ENCODE results near the gene CD83.

The CD83 gene

DNA sequence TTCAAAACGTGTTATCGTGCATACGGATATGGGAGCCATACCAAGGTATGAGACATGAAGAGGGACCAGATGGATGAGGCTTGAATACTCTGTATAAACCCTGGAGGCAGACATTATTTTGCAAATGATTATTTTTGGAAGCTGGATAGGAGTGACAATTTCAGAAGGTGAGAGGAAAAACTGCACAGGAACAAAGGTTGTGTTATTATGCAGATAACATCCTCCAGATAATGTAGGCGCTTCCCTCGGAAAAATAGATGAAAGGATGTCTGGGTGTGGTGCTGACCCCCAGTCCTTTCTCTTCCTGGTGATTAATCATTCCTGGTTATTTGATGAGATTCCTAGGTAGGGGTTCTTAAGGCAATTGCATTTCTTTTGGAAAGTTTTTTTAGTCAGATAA, 36.4 kb upstream of the CD83 start:
- Histone ChIP-seq H3K4me3 (ENCODE audit: low read length) (no peak overlapping the region), H3K9ac (ENCODE audit: low read length) (no peak overlapping the region), H3K36me3 (ENCODE audit: control insufficient read depth, insufficient read depth, low read length) (no peaks in the 10 kb centered on the region), H3K4me1 (ENCODE audit: control insufficient read depth, insufficient read depth, low read length) (no peaks in the 10 kb centered on the region), H3K27me3 (ENCODE audit: control insufficient read depth, insufficient read depth, low read length) (no peaks in the 10 kb centered on the region), H3K9me3 (ENCODE audit: control insufficient read depth, low read length) (no peaks in the 10 kb centered on the region)

DNA sequence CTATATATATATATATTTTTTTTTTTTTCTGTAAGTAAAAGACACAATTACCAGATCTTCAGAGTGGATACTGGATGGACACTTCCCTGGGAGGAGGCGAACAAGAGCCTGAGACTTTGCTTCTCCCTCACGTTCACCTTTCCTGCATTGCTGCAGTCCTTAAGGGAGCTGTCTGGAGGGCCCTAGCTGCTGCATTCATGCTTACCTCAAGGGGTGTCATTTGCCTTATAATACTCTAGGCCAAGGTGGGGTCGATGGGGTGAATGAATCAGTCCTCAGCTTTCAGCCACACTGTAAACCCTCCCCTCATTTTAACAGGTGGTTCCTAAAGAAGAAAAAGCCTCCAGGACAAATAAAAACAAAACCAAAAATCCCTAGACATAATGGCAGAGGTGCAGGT, 34.8 kb upstream of the CD83 start:
- no peak overlapping the region for H3K4me3 ChIP-seq (ENCODE audit: low read length)
- no peaks in the 10 kb centered on the region for H3K9me3 ChIP-seq (ENCODE audit: control insufficient read depth, low read length)
- H3K27me3 ChIP-seq (ENCODE audit: control insufficient read depth, insufficient read depth, low read length): no peaks in the 10 kb centered on the region
- H3K9ac ChIP-seq (ENCODE audit: low read length): no peak overlapping the region
- H3K4me1 ChIP-seq (ENCODE audit: control insufficient read depth, insufficient read depth, low read length): no peaks in the 10 kb centered on the region
- no peaks in the 10 kb centered on the region for H3K36me3 ChIP-seq (ENCODE audit: control insufficient read depth, insufficient read depth, low read length)

DNA sequence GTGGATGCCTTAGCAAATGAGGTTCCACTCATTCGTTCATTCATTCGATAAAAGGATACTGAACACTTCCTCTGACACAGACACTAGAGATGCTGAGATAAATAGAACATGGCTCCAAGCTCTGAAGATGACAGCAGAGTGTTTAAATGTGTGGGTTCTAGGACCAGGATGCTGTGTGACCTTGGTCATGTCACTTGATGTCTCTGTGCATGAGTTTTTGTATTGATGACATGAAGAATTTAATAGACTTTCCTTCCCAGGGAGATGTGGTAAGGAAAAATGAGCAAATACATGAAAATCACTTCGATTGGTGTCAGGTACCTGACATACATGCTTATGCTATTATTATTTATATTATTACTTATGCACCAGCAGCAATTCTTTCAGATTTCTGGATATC, 34.3 kb upstream of the CD83 start:
- Histone ChIP-seq H3K36me3 (ENCODE audit: control insufficient read depth, insufficient read depth, low read length) (no peaks in the 10 kb centered on the region), H3K9me3 (ENCODE audit: control insufficient read depth, low read length) (no peaks in the 10 kb centered on the region), H3K9ac (ENCODE audit: low read length) (no peak overlapping the region), H3K27me3 (ENCODE audit: control insufficient read depth, insufficient read depth, low read length) (no peaks in the 10 kb centered on the region), H3K4me3 (ENCODE audit: low read length) (no peak overlapping the region), H3K4me1 (ENCODE audit: control insufficient read depth, insufficient read depth, low read length) (no peaks in the 10 kb centered on the region)

DNA sequence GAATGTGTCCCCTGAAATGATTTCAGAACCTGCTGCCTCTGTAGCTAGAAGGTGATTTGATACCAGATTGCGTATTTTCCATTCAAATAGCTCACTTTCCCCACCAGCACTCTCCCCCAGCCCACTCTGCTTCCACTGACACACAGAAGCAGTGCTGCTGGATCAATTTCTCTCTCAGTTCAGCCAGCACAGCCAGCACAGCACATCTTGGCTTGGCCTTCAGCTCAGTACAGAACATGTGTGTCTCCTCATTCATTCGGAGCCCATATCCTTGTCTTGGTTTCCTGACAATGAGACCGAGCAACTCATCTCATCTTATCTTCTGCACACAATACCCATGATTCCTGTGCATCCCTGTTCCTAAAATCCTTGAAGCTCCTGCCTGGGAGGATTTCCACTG, 33.8 kb upstream of the CD83 start:
- Histone ChIP-seq H3K36me3 (ENCODE audit: control insufficient read depth, insufficient read depth, low read length) (no peaks in the 10 kb centered on the region), H3K4me3 (ENCODE audit: low read length) (no peak overlapping the region), H3K9me3 (ENCODE audit: control insufficient read depth, low read length) (no peaks in the 10 kb centered on the region), H3K27me3 (ENCODE audit: control insufficient read depth, insufficient read depth, low read length) (no peaks in the 10 kb centered on the region), H3K9ac (ENCODE audit: low read length) (no peak overlapping the region), H3K4me1 (ENCODE audit: control insufficient read depth, insufficient read depth, low read length) (no peaks in the 10 kb centered on the region)

DNA sequence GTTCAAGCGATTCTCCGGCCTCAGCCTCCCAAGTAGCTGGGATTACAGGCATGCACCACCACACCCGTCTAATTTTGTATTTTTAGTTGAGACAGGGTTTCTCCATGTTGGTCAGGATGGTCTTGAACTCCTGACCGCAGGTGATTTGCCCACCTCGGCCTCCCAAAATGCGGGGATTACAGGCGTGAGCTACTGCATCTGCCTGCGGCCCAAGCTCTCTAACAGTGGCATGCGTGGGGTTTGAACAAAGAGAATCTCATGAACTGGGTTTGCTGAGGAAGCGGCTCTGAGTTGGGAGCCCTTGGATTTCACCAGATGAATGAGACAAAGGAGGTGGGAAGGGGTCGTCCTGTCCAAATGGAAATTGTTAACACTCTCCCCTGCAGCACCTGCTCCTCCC, 33.2 kb upstream of the CD83 start:
- Histone ChIP-seq H3K36me3 (ENCODE audit: control insufficient read depth, insufficient read depth, low read length) (no peaks in the 10 kb centered on the region), H3K4me1 (ENCODE audit: control insufficient read depth, insufficient read depth, low read length) (no peaks in the 10 kb centered on the region), H3K9me3 (ENCODE audit: control insufficient read depth, low read length) (no peaks in the 10 kb centered on the region), H3K9ac (ENCODE audit: low read length) (no peak overlapping the region), H3K27me3 (ENCODE audit: control insufficient read depth, insufficient read depth, low read length) (no peaks in the 10 kb centered on the region), H3K4me3 (ENCODE audit: low read length) (no peak overlapping the region)

DNA sequence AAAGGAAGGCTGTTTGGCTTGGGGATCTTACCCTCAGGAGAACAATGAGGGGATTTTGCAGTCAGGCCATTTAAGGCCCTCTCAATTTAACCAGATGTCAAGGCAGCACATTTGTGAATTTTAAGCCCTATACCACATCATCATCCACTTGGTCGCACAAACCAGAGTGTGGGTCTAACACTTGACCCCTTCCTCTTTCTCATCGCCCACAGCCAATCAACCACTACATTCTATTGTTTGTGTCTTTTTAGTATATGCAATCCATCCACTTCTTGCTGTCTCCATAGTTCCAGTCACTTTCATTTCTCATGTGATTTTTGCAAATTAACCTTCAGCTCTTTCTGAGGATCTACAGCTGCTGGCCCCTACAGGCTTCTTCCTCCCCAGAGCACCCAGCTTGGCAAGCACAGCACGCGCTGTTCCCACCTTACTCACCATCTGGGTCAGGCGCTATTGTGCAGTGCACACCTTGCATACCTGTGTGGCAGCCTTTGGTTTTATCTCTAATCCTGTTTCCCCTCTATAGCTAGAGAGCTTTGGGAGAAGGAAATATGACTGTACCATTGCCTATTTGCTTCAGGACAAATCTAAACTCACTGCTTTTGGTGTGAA, 32.3 kb upstream of the CD83 start:
- Histone ChIP-seq H3K9ac (ENCODE audit: low read length) (no peak overlapping the region), H3K36me3 (ENCODE audit: control insufficient read depth, insufficient read depth, low read length) (no peaks in the 10 kb centered on the region), H3K4me3 (ENCODE audit: low read length) (no peak overlapping the region), H3K27me3 (ENCODE audit: control insufficient read depth, insufficient read depth, low read length) (no peaks in the 10 kb centered on the region), H3K4me1 (ENCODE audit: control insufficient read depth, insufficient read depth, low read length) (no peaks in the 10 kb centered on the region), H3K9me3 (ENCODE audit: control insufficient read depth, low read length) (no peaks in the 10 kb centered on the region)

DNA sequence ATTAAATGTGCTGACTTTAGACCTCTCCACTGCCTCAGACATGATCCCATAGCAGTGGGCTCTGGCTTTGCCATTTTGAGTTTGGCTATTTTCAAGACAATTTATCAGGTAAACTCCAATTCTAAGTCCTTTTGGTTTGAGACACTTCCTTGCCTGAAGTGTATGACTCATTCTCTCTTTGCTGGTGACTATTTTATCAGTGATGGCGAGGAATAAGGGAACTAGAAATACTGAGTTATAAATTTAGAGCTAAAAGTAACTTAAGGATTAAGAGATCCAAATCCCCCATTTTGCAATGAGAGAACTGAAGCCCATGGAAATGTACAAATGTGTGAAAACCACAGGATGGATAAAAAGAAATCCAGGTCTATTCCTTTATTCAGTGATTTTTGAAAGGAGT, 30.9 kb upstream of the CD83 start:
- no peaks in the 10 kb centered on the region for H3K9me3 ChIP-seq (ENCODE audit: control insufficient read depth, low read length)
- H3K4me1 ChIP-seq (ENCODE audit: control insufficient read depth, insufficient read depth, low read length): no peaks in the 10 kb centered on the region
- H3K27me3 ChIP-seq (ENCODE audit: control insufficient read depth, insufficient read depth, low read length): no peaks in the 10 kb centered on the region
- no peak overlapping the region for H3K4me3 ChIP-seq (ENCODE audit: low read length)
- no peaks in the 10 kb centered on the region for H3K36me3 ChIP-seq (ENCODE audit: control insufficient read depth, insufficient read depth, low read length)
- H3K9ac ChIP-seq (ENCODE audit: low read length): no peak overlapping the region

DNA sequence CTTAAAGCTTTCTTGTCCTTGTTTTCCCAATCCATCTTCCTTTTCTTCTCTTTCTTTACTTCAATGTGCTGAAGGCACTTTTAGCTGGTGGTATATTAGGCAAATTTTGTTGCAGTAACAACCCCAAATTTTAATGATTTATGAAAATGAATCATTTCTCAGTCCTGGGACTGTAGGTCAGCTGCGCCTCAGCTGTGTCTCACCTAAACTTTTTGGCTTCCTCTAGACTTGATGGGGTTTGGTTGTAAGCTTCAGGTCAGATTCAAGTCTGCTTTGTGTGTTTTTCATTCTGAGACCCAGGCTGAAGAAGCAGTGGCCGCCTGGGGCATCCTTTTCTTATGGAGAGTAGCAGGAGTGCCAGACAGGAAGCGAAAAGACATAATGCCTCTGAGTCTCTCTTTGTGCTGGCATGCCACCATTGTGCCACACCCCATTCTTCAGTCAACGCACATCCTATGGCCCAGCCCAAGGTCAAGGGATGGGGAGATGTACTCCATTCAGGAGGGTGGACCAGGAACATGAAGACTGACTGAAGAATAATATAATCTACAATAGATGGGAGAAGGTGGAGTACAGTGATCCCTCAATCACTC, 28.9 kb upstream of the CD83 start:
- no peaks in the 10 kb centered on the region for H3K36me3 ChIP-seq (ENCODE audit: control insufficient read depth, insufficient read depth, low read length)
- H3K9ac ChIP-seq (ENCODE audit: low read length): no peak overlapping the region
- no peak overlapping the region for H3K4me3 ChIP-seq (ENCODE audit: low read length)
- no peaks in the 10 kb centered on the region for H3K4me1 ChIP-seq (ENCODE audit: control insufficient read depth, insufficient read depth, low read length)
- no peaks in the 10 kb centered on the region for H3K27me3 ChIP-seq (ENCODE audit: control insufficient read depth, insufficient read depth, low read length)
- no peaks in the 10 kb centered on the region for H3K9me3 ChIP-seq (ENCODE audit: control insufficient read depth, low read length)

DNA sequence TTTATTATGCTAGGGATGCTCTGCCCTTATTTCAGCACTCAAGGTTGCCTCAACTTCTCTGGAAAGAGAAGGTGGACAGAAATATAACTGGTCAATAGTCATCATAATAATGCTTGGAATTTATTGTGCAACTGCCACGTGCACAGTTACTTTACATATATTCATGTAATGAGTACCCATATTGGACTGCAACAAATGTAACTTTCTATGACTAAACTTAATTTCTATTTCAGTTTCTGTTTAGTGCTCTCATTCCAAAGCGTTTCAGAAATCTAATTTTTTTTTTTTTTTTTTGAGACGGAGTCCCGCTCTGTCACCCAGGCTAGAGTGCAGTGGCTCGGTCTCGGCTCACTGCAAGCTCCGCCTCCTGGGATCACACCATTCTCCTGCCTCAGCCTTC, 28.3 kb upstream of the CD83 start:
- H3K4me1 ChIP-seq (ENCODE audit: control insufficient read depth, insufficient read depth, low read length): no peaks in the 10 kb centered on the region
- H3K9ac ChIP-seq (ENCODE audit: low read length): no peak overlapping the region
- no peaks in the 10 kb centered on the region for H3K27me3 ChIP-seq (ENCODE audit: control insufficient read depth, insufficient read depth, low read length)
- no peaks in the 10 kb centered on the region for H3K9me3 ChIP-seq (ENCODE audit: control insufficient read depth, low read length)
- no peaks in the 10 kb centered on the region for H3K36me3 ChIP-seq (ENCODE audit: control insufficient read depth, insufficient read depth, low read length)
- H3K4me3 ChIP-seq (ENCODE audit: low read length): no peak overlapping the region

DNA sequence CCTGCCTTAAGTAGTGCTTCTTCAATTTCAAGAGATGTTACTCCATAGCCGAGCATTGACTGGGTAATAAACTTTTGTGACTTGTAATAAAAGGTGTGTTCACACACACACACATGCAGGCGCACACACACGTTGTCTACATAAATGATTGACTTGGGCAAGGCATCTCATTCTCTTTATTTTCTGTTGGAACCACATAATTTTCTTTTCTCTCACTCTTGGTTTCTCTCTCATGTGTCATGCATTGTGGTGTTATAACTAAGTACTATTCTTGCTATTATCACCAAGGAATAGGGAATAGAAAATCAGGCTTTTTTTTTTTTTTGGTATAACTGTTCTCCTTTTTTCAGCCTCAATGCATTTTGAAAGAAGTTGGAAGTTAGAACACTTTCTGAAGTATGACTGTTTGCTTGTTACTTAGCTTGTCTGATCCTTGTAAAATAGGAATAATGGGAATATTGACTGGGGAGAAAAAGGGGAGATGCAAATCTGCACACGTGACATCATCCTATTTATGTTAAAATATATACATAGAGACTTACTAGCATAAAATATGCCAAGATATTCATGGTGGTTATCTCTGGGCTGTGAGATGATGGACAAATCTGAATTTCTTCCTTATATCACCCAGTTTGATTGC, 26.1 kb upstream of the CD83 start:
- no peaks in the 10 kb centered on the region for H3K27me3 ChIP-seq (ENCODE audit: control insufficient read depth, insufficient read depth, low read length)
- no peaks in the 10 kb centered on the region for H3K36me3 ChIP-seq (ENCODE audit: control insufficient read depth, insufficient read depth, low read length)
- no peaks in the 10 kb centered on the region for H3K9me3 ChIP-seq (ENCODE audit: control insufficient read depth, low read length)
- H3K4me3 ChIP-seq (ENCODE audit: low read length): no peak overlapping the region
- H3K4me1 ChIP-seq (ENCODE audit: control insufficient read depth, insufficient read depth, low read length): no peaks in the 10 kb centered on the region
- no peak overlapping the region for H3K9ac ChIP-seq (ENCODE audit: low read length)

DNA sequence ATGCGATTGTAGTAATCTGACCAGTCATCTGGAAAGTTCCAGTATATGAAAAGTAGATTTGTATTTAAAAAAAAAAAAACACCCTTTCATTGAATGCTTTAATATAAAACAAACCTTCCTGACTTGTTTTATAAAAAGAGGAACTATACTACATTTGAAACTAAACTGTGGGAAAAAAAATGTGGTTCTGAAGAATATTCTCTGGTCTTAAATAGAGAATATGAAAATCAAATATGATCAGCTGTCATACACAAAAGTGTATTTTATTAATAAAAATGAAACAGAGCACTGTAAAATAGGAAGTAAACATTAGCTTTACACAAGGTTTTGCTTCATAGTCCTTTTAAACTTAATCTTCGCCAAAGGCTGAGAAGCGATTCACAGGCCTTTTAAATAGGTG, 25.3 kb upstream of the CD83 start:
- Histone ChIP-seq H3K9ac (ENCODE audit: low read length) (no peak overlapping the region), H3K36me3 (ENCODE audit: control insufficient read depth, insufficient read depth, low read length) (no peaks in the 10 kb centered on the region), H3K4me3 (ENCODE audit: low read length) (no peak overlapping the region), H3K27me3 (ENCODE audit: control insufficient read depth, insufficient read depth, low read length) (no peaks in the 10 kb centered on the region), H3K9me3 (ENCODE audit: control insufficient read depth, low read length) (no peaks in the 10 kb centered on the region), H3K4me1 (ENCODE audit: control insufficient read depth, insufficient read depth, low read length) (no peaks in the 10 kb centered on the region)

DNA sequence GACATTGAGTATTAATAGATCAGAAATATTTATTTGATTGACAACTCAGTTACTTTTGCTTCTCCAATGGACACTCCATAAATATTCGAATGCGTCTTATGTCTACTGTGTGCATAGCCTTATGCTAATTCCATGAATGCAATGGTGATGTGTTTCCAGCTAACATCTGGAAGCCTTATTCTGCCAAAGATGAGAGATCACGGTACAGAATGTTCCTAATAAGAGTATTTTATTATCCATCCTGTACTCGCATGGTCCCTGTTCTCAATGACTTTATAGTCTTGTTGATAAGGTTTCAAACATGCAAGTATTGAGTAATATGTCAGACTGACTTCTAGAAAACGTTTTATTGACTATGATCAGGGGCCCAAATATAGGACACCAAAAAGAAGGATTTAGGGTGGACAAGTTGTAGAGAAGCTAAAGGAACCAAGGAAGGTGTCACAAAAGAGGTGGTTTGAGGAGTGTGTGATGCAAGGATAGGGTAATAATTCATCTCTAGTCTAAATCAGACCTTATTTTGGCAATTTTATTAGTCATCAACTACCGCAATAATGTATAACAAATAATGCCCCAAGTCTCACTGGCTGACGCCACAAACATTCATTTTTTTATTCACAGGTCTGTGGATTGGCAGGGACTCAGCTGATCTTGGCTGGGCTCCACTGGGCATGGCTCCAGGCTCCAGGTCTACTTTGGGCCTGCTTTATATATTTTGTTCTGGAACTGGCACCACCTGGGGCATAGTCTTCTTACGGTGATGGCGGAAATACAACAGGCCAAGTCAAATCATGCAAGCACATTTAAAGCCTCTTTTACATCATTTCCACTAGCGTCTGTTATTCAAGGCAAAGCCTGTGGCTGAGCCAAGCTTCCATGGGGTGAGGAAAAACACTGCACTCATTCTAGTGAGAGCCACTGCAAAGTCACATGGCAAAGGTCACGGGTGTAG, 24.5 kb upstream of the CD83 start:
- Histone ChIP-seq H3K4me1 (ENCODE audit: control insufficient read depth, insufficient read depth, low read length) (no peaks in the 10 kb centered on the region), H3K9me3 (ENCODE audit: control insufficient read depth, low read length) (no peaks in the 10 kb centered on the region), H3K27me3 (ENCODE audit: control insufficient read depth, insufficient read depth, low read length) (no peaks in the 10 kb centered on the region), H3K4me3 (ENCODE audit: low read length) (no peak overlapping the region), H3K36me3 (ENCODE audit: control insufficient read depth, insufficient read depth, low read length) (no peaks in the 10 kb centered on the region), H3K9ac (ENCODE audit: low read length) (no peak overlapping the region)

Measured in mucosa of stomach (tissue), 1 donor.